ENCODE data around the gene MYO1H. TPM values are rescaled to one million over a fixed set of nuclear protein-coding genes. Genes with fewer than 3 reads are reported as not detected.
A peak's percentile ranks its signal among the peaks of the same experiment; 100 is the strongest.

The MYO1H gene
- total and polyA plus RNA-seq, 2 of the 13 experiments (the other 11 are each of a cell fraction or from before 2014, with no cell fraction given): not detected

DNA sequence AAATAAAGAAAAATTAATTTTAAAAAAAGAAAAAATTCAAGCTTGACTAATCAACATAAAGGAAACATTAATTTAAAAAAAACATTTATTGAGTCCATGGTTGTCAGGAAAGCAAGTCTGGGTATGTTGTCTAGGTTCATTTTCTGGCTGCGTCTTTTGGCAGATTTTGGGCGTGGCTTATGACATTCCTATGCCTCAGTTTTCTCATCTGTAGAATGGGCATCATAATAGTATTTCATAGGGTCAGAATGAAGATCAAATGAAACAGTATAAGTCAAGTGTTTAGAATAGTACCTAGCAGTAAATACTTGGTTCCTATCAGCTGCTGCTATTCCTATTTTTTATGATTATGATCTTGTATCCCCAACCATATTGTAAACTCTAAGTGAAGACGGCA is 40.5 kb downstream of the MYO1H start:
- no peaks in the 10 kb centered on the region for H3K79me2 ChIP-seq (ENCODE audit: insufficient read depth, low read length)
- CTCF ChIA-PET (ENCODE audit: low intra/inter-chr PET ratio, low total read pairs): no interaction called here
- in situ Hi-C loops (cut with HindIII; ENCODE audit: extremely low pct_ligation_motif_present, low pct_unique_long_range_greater_than_20kb) (loop anchor here (5.0 to 10.0 kb wide), 2 partner anchors 126 to 253 kb away; no protein-coding TSS in a partner anchor), intact Hi-C loops (cut with micrococcal nuclease; ENCODE audit: unreplicated experiment) (no loop called here)
- ATAC-seq (no peak), DNase-seq (ENCODE audit: low spot score) (no peak), FAIRE-seq (no peak)
- no peak overlapping the region for H3K9ac ChIP-seq (ENCODE audit: insufficient read depth, low read depth, low read length)
- peaks cover 16% of the 10 kb centered on the region for H3K4me1 ChIP-seq (ENCODE audit: insufficient read depth, low read length)
- no peaks in the 10 kb centered on the region for H3K9me3 ChIP-seq (ENCODE audit: low read length)
- no peaks in the 10 kb centered on the region for H3K27me3 ChIP-seq (ENCODE audit: control insufficient read depth in 1 of 2, insufficient read depth in 2 of 2, low read length in 2 of 2)
- H3K4me2 ChIP-seq (ENCODE audit: low read depth, low read length): no peak overlapping the region
- H3K36me3 ChIP-seq (replicated peaks in 1 of 2; ENCODE audit: control insufficient read depth in 1 of 2, insufficient read depth in 2 of 2, low read length in 2 of 2): no peaks in the 10 kb centered on the region
- BruUV-seq (replicated peaks): no TSS peak
- TF ChIP-seq ATF7 (IDR thresholded peaks at IDR 0.05) (no peak), ATF7 (CRISPR knock-in tag; IDR thresholded peaks at IDR 0.05) (no peak), ZNF629 (CRISPR knock-in tag; conservative IDR thresholded peaks at IDR 0.05) (peak; percentile 92), SMAD9 (CRISPR knock-in tag; IDR thresholded peaks at IDR 0.05) (no peak)
- no peak overlapping the region for H3K4me3 ChIP-seq (replicated peaks in 1 of 3; ENCODE audit: insufficient read depth in 1 of 3, low read depth in 2 of 3, low read length in 3 of 3)
- H3K27ac ChIP-seq (ENCODE audit: extremely low read length, insufficient read depth, low read length): no peak overlapping the region
- POLR2A ChIA-PET: no interaction called here
- WGBS (ENCODE audit: low lambda C conversion rate): 75% methylated on average over 3 of the region's 3 CpGs
- no peaks in the 10 kb centered on the region for H4K20me1 ChIP-seq (ENCODE audit: insufficient read depth, low read length)
- no peak overlapping the region for H2AFZ ChIP-seq (ENCODE audit: low read length)

DNA sequence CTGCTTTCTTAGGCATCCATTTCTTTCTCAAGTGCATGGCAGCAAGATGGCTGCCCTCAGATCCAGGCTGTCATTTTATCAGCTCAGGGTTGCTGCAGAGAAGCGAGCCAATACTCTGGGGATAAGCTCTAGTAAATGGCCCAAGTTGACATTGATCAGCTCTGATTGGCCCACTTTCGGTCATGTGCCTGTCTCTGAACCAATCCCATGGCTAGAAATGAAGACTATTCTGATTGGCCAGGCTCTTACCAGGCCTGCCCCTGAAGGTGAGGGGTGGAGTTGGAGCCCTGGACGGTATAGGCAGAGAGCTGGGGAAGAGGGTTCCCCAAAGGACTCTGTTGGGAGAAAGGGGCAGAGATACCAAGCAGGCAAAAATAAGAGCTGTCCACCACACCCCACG is 41.4 kb downstream of the MYO1H start:
- H3K27me3 ChIP-seq (ENCODE audit: control insufficient read depth in 1 of 2, insufficient read depth in 2 of 2, low read length in 2 of 2): no peaks in the 10 kb centered on the region
- CTCF ChIA-PET (ENCODE audit: low intra/inter-chr PET ratio, low total read pairs): no interaction called here
- H3K36me3 ChIP-seq (replicated peaks in 1 of 2; ENCODE audit: control insufficient read depth in 1 of 2, insufficient read depth in 2 of 2, low read length in 2 of 2): no peaks in the 10 kb centered on the region
- no TSS peak for BruUV-seq (replicated peaks)
- intact Hi-C loops (cut with micrococcal nuclease; ENCODE audit: unreplicated experiment) (no loop called here), in situ Hi-C loops (cut with HindIII; ENCODE audit: extremely low pct_ligation_motif_present, low pct_unique_long_range_greater_than_20kb) (loop anchor here (5.0 to 10.0 kb wide), 2 partner anchors 127 to 254 kb away; no protein-coding TSS in a partner anchor)
- DNase-seq (ENCODE audit: low spot score) (peak; percentile 16), FAIRE-seq (no peak), ATAC-seq (peak; percentile 55)
- no peak overlapping the region for H3K4me2 ChIP-seq (ENCODE audit: low read depth, low read length)
- H3K27ac ChIP-seq (ENCODE audit: extremely low read length, insufficient read depth, low read length): no peak overlapping the region
- H4K20me1 ChIP-seq (ENCODE audit: insufficient read depth, low read length): no peaks in the 10 kb centered on the region
- H3K79me2 ChIP-seq (ENCODE audit: insufficient read depth, low read length): no peaks in the 10 kb centered on the region
- H3K4me3 ChIP-seq (replicated peaks in 1 of 3; ENCODE audit: insufficient read depth in 1 of 3, low read depth in 2 of 3, low read length in 3 of 3): no peak overlapping the region
- no peak overlapping the region for H3K9ac ChIP-seq (ENCODE audit: insufficient read depth, low read depth, low read length)
- peaks cover 16% of the 10 kb centered on the region for H3K4me1 ChIP-seq (ENCODE audit: insufficient read depth, low read length)
- WGBS (ENCODE audit: low lambda C conversion rate): 27% methylated on average over 4 of the region's 4 CpGs
- no peaks in the 10 kb centered on the region for H3K9me3 ChIP-seq (ENCODE audit: low read length)
- H2AFZ ChIP-seq (ENCODE audit: low read length): no peak overlapping the region
- POLR2A ChIA-PET: no interaction called here
- TF ChIP-seq ZNF788 (CRISPR knock-in tag; IDR thresholded peaks at IDR 0.05; ENCODE audit: borderline replicate concordance) (no peak), NFYC (CRISPR knock-in tag; IDR thresholded peaks at IDR 0.05) (peak; percentile 73), ZNF501 (CRISPR knock-in tag; IDR thresholded peaks at IDR 0.05) (no peak), NFYB (CRISPR knock-in tag; IDR thresholded peaks at IDR 0.05) (peak; percentile 49), SMC3 (IDR thresholded peaks at IDR 0.05; ENCODE audit: low read length) (no peak)
- TF ChIP-seq, protein P1, sequence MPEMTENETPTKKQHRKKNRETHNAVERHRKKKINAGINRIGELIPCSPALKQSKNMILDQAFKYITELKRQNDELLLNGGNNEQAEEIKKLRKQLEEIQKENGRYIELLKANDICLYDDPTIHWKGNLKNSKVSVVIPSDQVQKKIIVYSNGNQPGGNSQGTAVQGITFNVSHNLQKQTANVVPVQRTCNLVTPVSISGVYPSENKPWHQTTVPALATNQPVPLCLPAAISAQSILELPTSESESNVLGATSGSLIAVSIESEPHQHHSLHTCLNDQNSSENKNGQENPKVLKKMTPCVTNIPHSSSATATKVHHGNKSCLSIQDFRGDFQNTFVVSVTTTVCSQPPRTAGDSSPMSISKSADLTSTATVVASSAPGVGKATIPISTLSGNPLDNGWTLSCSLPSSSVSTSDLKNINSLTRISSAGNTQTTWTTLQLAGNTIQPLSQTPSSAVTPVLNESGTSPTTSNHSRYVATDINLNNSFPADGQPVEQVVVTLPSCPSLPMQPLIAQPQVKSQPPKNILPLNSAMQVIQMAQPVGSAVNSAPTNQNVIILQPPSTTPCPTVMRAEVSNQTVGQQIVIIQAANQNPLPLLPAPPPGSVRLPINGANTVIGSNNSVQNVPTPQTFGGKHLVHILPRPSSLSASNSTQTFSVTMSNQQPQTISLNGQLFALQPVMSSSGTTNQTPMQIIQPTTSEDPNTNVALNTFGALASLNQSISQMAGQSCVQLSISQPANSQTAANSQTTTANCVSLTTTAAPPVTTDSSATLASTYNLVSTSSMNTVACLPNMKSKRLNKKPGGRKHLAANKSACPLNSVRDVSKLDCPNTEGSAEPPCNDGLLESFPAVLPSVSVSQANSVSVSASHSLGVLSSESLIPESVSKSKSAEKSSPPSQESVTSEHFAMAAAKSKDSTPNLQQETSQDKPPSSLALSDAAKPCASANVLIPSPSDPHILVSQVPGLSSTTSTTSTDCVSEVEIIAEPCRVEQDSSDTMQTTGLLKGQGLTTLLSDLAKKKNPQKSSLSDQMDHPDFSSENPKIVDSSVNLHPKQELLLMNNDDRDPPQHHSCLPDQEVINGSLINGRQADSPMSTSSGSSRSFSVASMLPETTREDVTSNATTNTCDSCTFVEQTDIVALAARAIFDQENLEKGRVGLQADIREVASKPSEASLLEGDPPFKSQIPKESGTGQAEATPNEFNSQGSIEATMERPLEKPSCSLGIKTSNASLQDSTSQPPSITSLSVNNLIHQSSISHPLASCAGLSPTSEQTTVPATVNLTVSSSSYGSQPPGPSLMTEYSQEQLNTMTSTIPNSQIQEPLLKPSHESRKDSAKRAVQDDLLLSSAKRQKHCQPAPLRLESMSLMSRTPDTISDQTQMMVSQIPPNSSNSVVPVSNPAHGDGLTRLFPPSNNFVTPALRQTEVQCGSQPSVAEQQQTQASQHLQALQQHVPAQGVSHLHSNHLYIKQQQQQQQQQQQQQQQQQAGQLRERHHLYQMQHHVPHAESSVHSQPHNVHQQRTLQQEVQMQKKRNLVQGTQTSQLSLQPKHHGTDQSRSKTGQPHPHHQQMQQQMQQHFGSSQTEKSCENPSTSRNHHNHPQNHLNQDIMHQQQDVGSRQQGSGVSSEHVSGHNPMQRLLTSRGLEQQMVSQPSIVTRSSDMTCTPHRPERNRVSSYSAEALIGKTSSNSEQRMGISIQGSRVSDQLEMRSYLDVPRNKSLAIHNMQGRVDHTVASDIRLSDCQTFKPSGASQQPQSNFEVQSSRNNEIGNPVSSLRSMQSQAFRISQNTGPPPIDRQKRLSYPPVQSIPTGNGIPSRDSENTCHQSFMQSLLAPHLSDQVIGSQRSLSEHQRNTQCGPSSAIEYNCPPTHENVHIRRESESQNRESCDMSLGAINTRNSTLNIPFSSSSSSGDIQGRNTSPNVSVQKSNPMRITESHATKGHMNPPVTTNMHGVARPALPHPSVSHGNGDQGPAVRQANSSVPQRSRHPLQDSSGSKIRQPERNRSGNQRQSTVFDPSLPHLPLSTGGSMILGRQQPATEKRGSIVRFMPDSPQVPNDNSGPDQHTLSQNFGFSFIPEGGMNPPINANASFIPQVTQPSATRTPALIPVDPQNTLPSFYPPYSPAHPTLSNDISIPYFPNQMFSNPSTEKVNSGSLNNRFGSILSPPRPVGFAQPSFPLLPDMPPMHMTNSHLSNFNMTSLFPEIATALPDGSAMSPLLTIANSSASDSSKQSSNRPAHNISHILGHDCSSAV (CRISPR knock-in tag; IDR thresholded peaks at IDR 0.05; ENCODE audit: borderline replicate concordance): no peak

All from HepG2 (cell line).